ENCODE measurements around the gene ELF1.
"Not testable (repeated sequence)": the region's sequence is repeated elsewhere in the genome, so short reads cannot be mapped to it uniquely, and the experiment has no call there.

Gene ELF1

GRCh38 chr13:40981361-40981760, 37.8 kb downstream of the ELF1 start:
- DNase-seq: no peak

DNA sequence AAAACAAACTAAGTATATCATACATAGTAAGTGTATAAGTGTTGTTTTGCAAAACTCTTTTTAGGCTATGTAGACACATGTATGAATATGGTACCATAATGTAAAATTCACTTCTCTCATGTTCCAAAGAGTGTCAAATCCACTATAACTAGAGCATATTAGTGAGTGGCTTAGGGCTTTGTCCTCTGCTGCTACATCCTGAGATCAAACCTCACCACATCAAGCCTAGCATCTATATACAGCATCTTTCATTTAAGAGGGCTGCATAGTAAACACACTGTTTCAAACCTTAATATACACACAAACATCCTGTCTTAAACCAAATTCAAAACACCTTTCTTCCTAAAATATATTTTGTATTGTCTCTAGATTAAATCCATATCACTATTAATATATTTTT, 38.7 kb downstream of the ELF1 start:
- DNase-seq: no peak

- no peak for DNase-seq
These were observed 39.9 kb downstream of the ELF1 start for GRCh38 chr13:40979232-40979631.

DNA sequence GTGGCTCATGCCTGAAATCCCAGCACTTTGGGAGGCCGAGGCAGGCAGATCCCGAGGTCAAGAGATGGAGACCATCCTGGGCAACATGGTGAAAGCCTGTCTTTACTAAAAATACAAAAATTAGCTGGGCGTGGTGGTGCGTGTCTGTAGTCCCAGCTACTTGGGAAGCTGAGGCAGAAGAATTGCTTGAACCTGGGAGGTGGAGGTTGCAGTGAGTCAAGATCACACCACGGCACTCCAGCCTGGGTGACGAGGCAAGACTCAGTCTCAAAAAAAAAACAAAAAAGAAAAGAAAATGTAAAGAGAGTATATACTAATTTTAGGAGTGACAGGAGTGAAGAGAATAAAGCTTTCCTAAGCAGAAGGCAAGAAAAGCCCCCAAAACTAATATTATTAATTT, 41.0 kb downstream of the ELF1 start:
- not testable (repeated sequence) for DNase-seq

- DNase-seq: no peak
These were observed 43.7 kb downstream of the ELF1 start for GRCh38 chr13:40975441-40975840.

- DNase-seq: peak; percentile 52
These were observed 44.4 kb downstream of the ELF1 start for GRCh38 chr13:40974460-40975407.

GRCh38 chr13:40973409-40973808, 45.7 kb downstream of the ELF1 start:
- DNase-seq: no peak

DNA sequence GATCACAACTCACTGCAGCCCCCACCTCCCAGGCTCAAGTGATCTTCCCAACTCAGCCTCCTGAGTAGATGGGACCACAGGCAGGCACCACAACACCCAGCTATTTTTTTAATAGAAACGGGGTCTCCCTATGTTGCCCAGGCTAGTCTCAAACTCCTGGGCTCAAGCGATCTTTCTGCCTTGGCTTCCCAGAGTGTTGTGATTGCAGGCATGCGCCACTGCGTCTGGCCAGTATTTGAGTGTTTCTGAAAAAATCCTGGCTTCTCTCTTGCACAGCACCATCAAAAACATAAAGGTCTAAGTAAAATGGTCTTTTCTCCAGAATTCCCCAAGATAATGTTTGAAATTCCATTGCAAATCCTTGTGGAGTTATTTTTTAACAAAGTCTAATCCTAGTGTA, 47.8 kb downstream of the ELF1 start:
- no peak for DNase-seq

- DNase-seq: no peak
These were observed 48.3 kb downstream of the ELF1 start for GRCh38 chr13:40970803-40971202.

DNA sequence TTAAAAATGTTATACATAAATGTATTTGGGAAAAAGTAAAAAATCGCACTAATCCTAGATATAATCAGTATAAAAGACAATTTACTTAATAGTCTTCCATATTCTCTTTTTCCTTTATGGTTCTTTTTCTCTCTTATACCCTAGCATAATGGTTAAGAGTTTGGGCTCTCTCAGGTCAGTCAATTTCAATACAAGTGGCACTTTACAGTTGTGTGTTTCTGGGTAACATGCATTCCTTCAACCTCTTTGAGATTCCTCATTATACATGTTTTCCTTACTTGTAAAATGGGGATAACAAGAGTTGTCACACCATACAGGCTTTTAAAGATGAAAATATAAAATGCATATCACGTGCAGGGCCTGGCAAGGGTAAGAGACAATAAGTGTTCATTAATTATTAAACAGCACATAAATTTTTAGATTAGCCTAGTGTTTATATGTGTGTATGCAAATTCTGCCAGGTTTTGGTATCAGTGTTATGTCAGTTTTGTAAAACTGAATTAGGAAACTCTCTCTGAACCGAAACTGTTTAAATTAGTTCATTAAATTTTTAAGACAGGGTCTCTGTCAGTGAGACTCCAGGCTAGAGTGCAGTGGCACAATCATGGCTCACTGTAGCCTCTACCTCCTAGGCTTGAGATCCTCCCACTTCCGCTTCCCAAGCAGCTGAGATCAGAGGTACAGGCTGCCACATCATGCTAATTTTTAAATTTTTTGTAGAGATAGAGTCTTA, 49.8 kb downstream of the ELF1 start:
- no peak for DNase-seq

DNA sequence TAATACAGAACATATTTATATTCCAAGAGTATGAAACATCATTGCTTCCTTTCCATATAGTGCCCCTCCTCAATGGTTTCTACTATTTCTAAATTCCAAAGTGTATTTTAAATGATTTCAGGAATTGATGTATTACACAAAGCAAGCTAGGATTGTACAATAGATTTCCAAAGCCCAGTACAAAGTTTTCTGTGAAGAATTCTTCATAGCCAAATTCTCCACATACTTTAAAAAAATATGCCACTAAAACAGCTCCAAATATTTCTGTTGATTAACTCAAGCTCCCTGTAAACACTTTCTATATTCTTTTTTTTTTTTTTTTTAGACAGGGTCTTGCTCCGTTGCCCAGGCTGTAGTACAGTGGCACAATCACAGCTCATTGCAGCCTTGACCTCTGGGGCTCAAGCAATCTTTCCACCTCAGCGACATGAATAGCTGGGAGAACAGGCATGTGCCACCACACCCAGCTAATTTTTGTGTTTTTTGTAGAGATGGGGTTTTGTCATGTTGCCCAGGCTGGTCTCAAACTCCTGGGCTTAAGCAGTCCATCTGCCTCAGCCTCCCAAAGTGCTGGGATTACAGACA, 50.6 kb downstream of the ELF1 start:
- DNase-seq: no peak

DNA sequence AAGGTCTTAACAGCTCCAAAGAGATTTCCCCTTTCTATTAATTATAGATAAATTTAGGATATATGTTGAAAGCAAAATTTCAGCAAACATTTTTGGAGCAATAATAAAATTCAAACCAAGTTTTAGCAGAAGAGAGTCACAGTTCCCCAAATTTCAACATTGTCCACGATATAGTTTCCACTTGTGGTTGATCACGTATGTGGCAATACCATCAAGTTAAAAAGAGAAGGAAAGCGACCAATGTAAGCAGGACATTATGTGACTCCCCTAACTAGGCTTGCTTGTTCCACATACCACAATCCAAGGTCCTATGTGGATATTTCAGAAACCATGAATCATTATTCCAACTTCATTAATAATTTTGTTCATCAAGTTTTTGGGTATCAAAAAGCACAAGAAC, 52.8 kb downstream of the ELF1 start:
- no peak for DNase-seq

GRCh38 chr13:40963927-40964326, 55.2 kb downstream of the ELF1 start:
- DNase-seq: no peak

DNA sequence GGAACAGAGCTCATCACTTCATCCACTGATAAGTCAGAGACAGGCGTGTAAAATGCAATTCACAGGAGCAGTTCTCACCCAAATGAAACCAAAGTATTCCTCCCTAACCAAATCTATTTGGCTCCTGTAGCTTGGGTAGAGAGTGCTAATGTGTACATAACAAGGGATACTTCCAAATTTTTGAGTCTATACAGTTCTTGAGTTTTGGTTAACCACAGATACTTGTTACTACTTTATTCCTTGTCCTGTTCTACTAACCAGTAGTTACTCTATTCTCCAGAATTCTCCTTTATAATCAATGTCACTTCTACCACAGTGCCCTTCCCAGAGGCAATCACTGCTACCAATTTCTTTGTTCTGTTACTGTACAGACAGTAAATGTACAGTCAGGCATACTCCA, 57.3 kb downstream of the ELF1 start:
- no peak for DNase-seq

- DNase-seq: no peak
These were observed 57.9 kb downstream of the ELF1 start for GRCh38 chr13:40961214-40961613.

DNA sequence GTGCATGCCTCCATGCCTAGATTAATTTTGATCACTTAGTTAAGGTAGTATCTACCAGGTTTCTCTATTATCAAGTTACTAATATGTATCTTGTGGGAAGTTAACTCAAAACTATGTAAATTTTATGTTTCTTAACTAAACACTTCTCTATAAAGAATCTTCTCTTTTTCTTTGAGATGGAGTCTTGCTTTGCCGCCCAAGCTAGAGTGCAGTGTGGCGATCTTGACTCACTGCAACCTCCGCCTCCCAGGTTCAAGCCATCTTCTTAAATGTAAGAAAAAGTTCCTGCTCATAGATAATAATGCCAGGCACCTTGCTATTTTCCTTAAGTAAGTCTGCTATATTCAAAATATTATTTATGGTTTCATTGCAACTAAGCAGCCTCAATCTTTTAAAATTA, 58.4 kb downstream of the ELF1 start:
- DNase-seq: no peak

GRCh38 chr13:40958655-40959054, 60.5 kb downstream of the ELF1 start:
- DNase-seq: no peak

DNA sequence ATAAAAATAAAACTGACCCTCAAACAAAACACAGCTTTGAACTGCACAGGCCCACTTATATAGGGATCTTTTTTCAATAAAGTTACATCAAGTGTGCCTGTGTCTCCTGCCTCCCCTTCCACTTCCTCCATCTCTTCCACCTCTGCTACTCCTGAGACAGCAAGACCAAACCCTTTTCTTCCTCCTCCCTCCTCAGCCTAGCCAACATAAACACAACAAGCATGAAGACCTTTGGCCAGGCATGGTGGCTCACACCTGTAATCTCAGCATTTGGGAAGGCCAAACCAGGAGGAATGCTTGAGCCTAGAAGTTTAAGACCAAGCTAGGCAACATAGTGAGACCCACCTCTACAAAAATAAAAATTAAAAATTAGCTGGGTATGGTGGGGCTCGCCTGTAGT, 72.6 kb downstream of the ELF1 start:
- no peak for DNase-seq

- DNase-seq: no peak
These were observed 76.0 kb downstream of the ELF1 start for GRCh38 chr13:40943073-40943472.

DNA sequence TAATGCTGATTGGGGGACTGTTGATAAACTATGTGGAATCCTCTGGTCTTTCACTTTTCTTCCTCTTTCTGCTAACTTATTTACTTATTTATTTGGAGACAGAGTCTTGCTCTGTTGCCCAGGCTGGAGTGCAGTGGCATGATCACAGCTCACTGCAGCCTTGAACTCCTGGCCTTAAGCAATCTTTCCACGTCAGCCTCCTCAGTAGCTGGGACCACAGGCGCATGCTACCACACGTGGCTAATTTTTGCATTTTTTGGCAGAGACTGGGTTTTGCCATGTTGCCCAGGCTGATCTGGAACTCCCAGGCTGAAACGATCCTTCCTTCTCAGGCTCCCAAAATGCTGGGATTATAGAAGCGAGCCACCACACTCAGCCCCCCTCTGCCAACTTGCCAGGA, 77.5 kb downstream of the ELF1 start:
- DNase-seq: no peak

DNA sequence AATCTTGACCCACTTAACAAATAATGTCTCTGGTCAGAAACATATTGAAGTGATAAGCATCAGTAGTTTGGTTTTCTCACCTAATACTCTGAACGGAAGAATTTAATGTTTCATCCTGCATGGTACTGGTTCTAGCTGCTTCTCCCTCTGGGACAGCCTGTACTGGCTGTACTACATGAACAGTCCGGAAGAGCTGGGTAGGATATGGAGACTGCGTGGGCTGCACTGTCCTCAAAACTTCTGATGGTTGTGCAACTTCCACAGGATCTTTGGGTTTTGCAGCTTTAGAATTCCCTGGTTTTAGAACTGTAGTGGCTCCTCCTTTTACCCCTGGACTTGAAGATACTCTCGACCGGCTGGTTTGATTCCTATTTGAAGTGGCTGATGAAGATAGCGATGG, 78.3 kb downstream of the ELF1 start:
- DNase-seq: no peak

DNA sequence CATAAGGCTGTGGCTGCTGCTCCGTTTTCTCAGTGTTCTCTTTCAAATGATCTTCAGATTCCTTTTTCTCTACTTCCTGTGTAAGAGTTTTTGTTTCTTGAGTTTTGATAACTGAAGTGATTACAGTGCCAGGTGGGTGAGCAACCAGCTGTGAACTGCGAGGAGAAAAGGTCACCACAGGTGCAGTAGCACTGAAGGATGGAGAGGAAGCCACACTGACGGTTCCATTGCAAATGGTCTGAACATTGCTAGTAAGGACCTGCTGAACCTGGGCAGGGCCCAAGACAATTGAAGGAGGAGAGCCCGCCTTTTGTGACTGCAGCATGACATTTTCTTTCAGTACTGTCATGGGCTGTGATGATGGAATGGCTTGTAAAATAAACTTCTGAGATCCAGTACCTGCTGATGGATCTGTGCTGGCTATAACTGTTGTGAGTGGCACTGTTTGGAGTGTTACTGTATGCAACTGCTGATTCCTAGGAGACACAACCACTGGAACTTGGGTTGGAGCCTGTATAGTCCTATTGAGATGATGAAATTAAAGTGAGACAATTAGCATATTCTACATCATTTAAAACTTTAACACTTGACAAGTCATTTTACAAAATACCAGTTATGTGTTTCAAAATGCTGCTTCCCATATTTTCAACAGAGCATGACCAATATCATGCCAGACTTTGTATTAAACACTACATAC, 85.5 kb downstream of the ELF1 start:
- no peak for DNase-seq

- no peak for DNase-seq
These were observed 86.9 kb downstream of the ELF1 start for GRCh38 chr13:40932252-40932651.
